ENCODE data around the gene SKI.

SKI gene

DNA sequence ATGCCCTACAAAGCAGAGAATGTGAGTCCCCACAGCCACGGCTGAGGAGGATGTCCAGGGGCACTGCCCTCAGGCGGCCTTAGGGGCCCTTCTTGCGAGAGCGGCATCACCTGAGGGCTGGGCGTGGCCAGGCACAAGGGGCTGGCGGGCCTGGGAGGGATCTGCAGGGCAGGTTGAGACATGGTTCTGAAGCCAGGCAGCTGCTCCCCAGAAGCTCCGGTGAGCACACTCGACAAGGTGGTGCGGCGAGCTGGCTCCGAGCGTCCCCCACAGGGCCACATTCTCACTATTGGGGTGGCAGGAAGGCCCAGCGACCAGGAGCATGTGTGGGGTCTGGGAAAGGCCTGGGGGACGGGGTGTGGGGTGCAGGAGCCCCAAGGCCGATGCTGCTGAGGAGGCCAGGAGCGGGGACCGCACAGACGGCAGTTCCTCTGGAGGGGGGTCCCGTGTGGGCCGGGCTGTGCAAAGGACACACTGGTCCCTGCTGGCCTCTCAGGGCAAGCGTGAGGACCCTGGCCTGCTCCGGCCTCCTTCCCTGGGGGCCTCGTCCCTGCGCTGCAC is 116.1 kb downstream of the SKI start:
- TF ChIP-seq, protein P1, sequence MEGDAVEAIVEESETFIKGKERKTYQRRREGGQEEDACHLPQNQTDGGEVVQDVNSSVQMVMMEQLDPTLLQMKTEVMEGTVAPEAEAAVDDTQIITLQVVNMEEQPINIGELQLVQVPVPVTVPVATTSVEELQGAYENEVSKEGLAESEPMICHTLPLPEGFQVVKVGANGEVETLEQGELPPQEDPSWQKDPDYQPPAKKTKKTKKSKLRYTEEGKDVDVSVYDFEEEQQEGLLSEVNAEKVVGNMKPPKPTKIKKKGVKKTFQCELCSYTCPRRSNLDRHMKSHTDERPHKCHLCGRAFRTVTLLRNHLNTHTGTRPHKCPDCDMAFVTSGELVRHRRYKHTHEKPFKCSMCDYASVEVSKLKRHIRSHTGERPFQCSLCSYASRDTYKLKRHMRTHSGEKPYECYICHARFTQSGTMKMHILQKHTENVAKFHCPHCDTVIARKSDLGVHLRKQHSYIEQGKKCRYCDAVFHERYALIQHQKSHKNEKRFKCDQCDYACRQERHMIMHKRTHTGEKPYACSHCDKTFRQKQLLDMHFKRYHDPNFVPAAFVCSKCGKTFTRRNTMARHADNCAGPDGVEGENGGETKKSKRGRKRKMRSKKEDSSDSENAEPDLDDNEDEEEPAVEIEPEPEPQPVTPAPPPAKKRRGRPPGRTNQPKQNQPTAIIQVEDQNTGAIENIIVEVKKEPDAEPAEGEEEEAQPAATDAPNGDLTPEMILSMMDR (IDR thresholded peaks at IDR 0.05): no peak
- Histone ChIP-seq H3K27ac (no peak overlapping the region), H3K27me3 (no peaks in the 10 kb centered on the region), H3K36me3 (no peaks in the 10 kb centered on the region), H3K4me1 (no peaks in the 10 kb centered on the region), H3K4me3 (no peak overlapping the region), H3K9me3 (no peaks in the 10 kb centered on the region)
- peak in 1 of 2 donors; percentile 64 for DNase-seq
- intact Hi-C loops (cut with DNase I; ENCODE audit: low total_unique reads): no loop called here

- Histone ChIP-seq H3K4me3 (no peak overlapping the region), H3K27ac (no peak overlapping the region), H3K4me1 (no peaks in the 10 kb centered on the region), H3K36me3 (no peaks in the 10 kb centered on the region), H3K27me3 (no peaks in the 10 kb centered on the region), H3K9me3 (no peaks in the 10 kb centered on the region)
- DNase-seq: peak; percentile 17 to 61
- intact Hi-C loops (cut with DNase I; ENCODE audit: low total_unique reads): no loop called here
- TF ChIP-seq, protein P1 (IDR thresholded peaks at IDR 0.05): no peak
These were observed 116.7 kb downstream of the SKI start for GRCh38 chr1:2344744-2345296.

DNA sequence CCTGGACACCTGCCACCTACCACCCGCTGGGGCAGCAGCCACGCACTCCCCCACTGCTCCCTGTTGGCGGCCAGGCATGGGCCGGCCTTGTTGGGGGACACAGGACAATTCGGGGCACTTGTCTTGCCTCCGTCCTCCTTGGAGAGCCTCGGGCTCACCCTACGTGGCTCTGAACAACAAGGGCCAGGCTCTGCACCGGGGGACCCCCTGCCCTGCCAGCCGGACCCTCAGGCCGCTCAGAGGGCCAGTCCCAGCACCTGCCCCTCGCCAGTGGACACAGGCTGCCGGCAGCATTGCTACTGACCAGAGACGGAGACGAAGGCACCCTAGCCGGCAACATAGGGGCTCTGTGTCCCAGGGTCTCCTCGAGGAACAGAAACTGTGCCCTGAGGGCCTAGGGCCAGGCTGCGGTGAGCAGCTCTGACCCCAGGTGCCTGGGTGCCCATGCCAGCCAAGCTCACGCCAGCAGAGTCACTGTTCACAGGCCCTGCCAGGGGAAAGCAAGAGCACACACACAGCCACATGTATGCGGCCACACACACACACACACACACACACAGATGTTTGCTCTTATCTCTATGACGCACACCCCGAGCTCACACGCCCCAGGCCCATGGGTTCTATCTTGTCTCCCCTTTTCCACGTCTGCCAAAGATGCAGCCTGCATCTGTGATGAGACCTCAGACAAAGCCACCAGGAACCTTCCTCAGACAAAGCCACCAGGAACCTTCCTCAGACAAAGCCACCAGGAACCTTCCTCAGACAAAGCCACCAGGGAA is 117.4 kb downstream of the SKI start:
- Histone ChIP-seq H3K27ac (no peak overlapping the region), H3K36me3 (no peaks in the 10 kb centered on the region), H3K4me1 (no peaks in the 10 kb centered on the region), H3K9me3 (no peaks in the 10 kb centered on the region), H3K27me3 (no peaks in the 10 kb centered on the region), H3K4me3 (no peak overlapping the region)
- TF ChIP-seq, protein P1 (IDR thresholded peaks at IDR 0.05): no peak
- DNase-seq: peak; percentile 3 to 61
- intact Hi-C loops (cut with DNase I; ENCODE audit: low total_unique reads): no loop called here

GRCh38 chr1:2346691-2347408 is 118.7 kb downstream of the SKI start:
- H3K27me3 ChIP-seq: no peaks in the 10 kb centered on the region
- no peaks in the 10 kb centered on the region for H3K9me3 ChIP-seq
- DNase-seq: peak; percentile 9 to 38
- no peak overlapping the region for H3K4me3 ChIP-seq
- H3K36me3 ChIP-seq: no peaks in the 10 kb centered on the region
- TF ChIP-seq, protein P1 (IDR thresholded peaks at IDR 0.05): no peak
- no peaks in the 10 kb centered on the region for H3K4me1 ChIP-seq
- intact Hi-C loops (cut with DNase I; ENCODE audit: low total_unique reads): no loop called here
- no peak overlapping the region for H3K27ac ChIP-seq

DNA sequence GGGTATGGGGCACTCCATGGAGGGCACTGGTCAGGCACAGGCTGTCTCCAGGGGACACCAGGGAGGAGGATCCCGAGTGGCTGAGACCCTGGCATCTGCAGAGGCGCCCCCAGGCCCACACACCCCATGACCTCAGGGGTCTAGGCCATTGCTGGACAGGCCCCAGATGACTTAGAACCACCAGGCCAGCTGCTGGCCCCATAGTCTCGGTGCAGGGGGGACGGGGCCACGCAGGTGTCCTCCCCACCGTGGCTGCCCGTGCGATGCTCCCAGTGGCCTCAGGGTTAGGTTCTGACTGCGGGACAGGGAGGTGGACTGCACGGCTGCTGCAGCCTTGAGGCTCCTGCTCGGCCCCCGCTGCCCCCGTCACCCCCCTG is 119.3 kb downstream of the SKI start:
- no peaks in the 10 kb centered on the region for H3K36me3 ChIP-seq
- DNase-seq: peak; percentile 4 to 57
- H3K4me3 ChIP-seq: no peak overlapping the region
- no peaks in the 10 kb centered on the region for H3K4me1 ChIP-seq
- TF ChIP-seq, protein P1 (IDR thresholded peaks at IDR 0.05): no peak
- intact Hi-C loops (cut with DNase I; ENCODE audit: low total_unique reads): no loop called here
- no peaks in the 10 kb centered on the region for H3K9me3 ChIP-seq
- H3K27ac ChIP-seq: no peak overlapping the region
- H3K27me3 ChIP-seq: no peaks in the 10 kb centered on the region

Data from tibial artery (tissue), 4 donors.